ENCODE measurements around the gene RMI2.

DNA sequence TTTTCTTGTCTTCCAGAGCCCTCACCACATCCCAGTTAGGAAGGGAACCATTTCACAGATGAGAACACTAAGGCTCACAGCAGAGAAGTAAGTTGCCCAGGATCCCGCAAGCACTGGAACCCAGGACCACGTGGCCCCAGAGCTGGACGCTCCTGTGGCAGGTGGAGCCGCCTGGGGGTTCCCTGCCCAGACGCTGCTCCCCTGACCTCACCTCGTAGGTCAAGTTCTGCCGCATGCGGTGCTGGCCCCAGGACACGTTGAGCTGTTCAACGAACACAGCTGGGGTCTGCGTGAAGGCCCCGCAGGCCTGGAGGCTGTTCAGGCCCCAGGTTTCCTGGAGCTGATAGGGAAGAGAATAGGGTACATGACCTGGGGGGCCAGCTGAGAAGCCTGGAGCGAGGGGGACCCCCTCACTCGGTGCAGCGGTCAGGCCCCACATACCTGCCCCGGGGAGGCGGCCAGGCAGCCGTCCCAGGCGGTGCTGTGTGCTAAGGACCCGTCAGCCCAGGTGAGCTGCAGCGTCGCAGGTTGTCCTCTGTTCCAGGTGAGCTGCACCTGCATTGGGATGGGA is 54.1 kb downstream of the RMI2 start:
- TF ChIP-seq SNAI2 (CRISPR knock-in tag; IDR thresholded peaks at IDR 0.05) (no peak), POU6F1 (CRISPR knock-in tag; IDR thresholded peaks at IDR 0.05; ENCODE audit: borderline replicate concordance, low read depth) (no peak), CREB5 (CRISPR knock-in tag; IDR thresholded peaks at IDR 0.05; ENCODE audit: low read depth) (no peak)

All from SK-N-SH treated with all-trans-retinoic acid at 6 μM for 48 hours (cell line).